ENCODE data around the gene WDR72.
"Not testable (repeated sequence)": the region's sequence is repeated elsewhere in the genome, so short reads cannot be mapped to it uniquely, and the experiment has no call there.

The WDR72 gene

GRCh38 chr15:53589520-53590057 lies 169.9 kb downstream of the WDR72 start:
- DNase-seq (ENCODE audit: low read depth in 3 of 3) = no peak

GRCh38 chr15:53588773-53589172 lies 170.7 kb downstream of the WDR72 start:
- no peak for DNase-seq (ENCODE audit: low read depth in 3 of 3)

- DNase-seq (ENCODE audit: low read depth in 3 of 3) = no peak
These were observed 172.7 kb downstream of the WDR72 start for GRCh38 chr15:53586799-53587198.

- no peak for DNase-seq (ENCODE audit: low read depth in 3 of 3)
These were observed 177.9 kb downstream of the WDR72 start for GRCh38 chr15:53581513-53581912.

- DNase-seq (ENCODE audit: low read depth in 3 of 3) = no peak
These were observed 179.1 kb downstream of the WDR72 start for GRCh38 chr15:53580366-53580765.

GRCh38 chr15:53576841-53577240 lies 182.6 kb downstream of the WDR72 start:
- DNase-seq (ENCODE audit: low read depth in 3 of 3) = no peak

GRCh38 chr15:53573091-53573490 lies 186.4 kb downstream of the WDR72 start:
- no peak for DNase-seq (ENCODE audit: low read depth in 3 of 3)

GRCh38 chr15:53569751-53570480 lies 189.5 kb downstream of the WDR72 start:
- DNase-seq (ENCODE audit: low read depth in 3 of 3) = no peak

- no peak for DNase-seq (ENCODE audit: low read depth in 3 of 3)
These were observed 192.6 kb downstream of the WDR72 start for GRCh38 chr15:53566912-53567311.

- no peak for DNase-seq (ENCODE audit: low read depth in 3 of 3)
These were observed 193.7 kb downstream of the WDR72 start for GRCh38 chr15:53565721-53566120.

GRCh38 chr15:53564647-53565046 lies 194.8 kb downstream of the WDR72 start:
- no peak for DNase-seq (ENCODE audit: low read depth in 3 of 3)

GRCh38 chr15:53563627-53564026 lies 195.8 kb downstream of the WDR72 start:
- no peak for DNase-seq (ENCODE audit: low read depth in 3 of 3)

GRCh38 chr15:53559364-53560277 lies 199.8 kb downstream of the WDR72 start:
- no peak for DNase-seq (ENCODE audit: low read depth in 3 of 3)

GRCh38 chr15:53558384-53558783 lies 201.1 kb downstream of the WDR72 start:
- DNase-seq (ENCODE audit: low read depth in 3 of 3) = no peak

- DNase-seq (ENCODE audit: low read depth in 3 of 3) = no peak
These were observed 204.2 kb downstream of the WDR72 start for GRCh38 chr15:53555226-53555625.

- no peak for DNase-seq (ENCODE audit: low read depth in 3 of 3)
These were observed 209.7 kb downstream of the WDR72 start for GRCh38 chr15:53549697-53550305.

- DNase-seq (ENCODE audit: low read depth in 3 of 3) = no peak
These were observed 211.2 kb downstream of the WDR72 start for GRCh38 chr15:53548236-53548635.

- DNase-seq (ENCODE audit: low read depth in 3 of 3) = not testable (repeated sequence)
These were observed 218.7 kb downstream of the WDR72 start for GRCh38 chr15:53540626-53541300.

- DNase-seq (ENCODE audit: low read depth in 3 of 3) = no peak
These were observed 219.6 kb downstream of the WDR72 start for GRCh38 chr15:53539878-53540277.

- no peak for DNase-seq (ENCODE audit: low read depth in 3 of 3)
These were observed 222.9 kb downstream of the WDR72 start for GRCh38 chr15:53536479-53537120.

- no peak for DNase-seq (ENCODE audit: low read depth in 3 of 3)
These were observed 223.6 kb downstream of the WDR72 start for GRCh38 chr15:53535886-53536285.
